Upper lobe of right lung (tissue), 1 donor: ENCODE data around the gene TDRD12. TPM values are rescaled to one million over a fixed set of nuclear protein-coding genes. Genes with fewer than 3 reads are reported as not detected.
"Not testable (repeated sequence)": the region's sequence is repeated elsewhere in the genome, so short reads cannot be mapped to it uniquely, and the experiment has no call there.

Experiments
- ATAC-seq: fragments of 200-7000 bp; cut with Tn5 transposase; one replicate; pipeline ENCODE4 v1.9.1; 2020; ENCODE audit warnings: mild to moderate bottlenecking, moderate library complexity
- DNase-seq: peaks from one replicate; pipeline ENCODE4 v3.0.0-alpha.2; 2020
- H3K27ac ChIP-seq: fragments of 200-600 bp; one replicate; pipeline ENCODE4 v1.8.0; 2022
- H3K27me3 ChIP-seq: fragments of 200-600 bp; one replicate; pipeline ENCODE4 v1.8.0; 2022; ENCODE audit warnings: mild to moderate bottlenecking
- H3K36me3 ChIP-seq: fragments of 200-600 bp; one replicate; pipeline ENCODE4 v1.8.0; 2022
- H3K4me1 ChIP-seq: fragments of 200-600 bp; one replicate; pipeline ENCODE4 v1.8.0; 2022
- H3K4me3 ChIP-seq: fragments of 200-600 bp; one replicate; pipeline ENCODE4 v1.8.0; 2022; ENCODE audit warnings: mild to moderate bottlenecking
- H3K9me3 ChIP-seq: fragments of 200-600 bp; one replicate; pipeline ENCODE4 v1.8.0; 2022
- CTCF ChIP-seq: fragments of 200-600 bp; IDR thresholded peaks from one replicate; pipeline ENCODE4 v1.8.0; 2022; ENCODE audit warnings: antibody characterized with exemption
- intact Hi-C: fragments of 100-400 bp; cut with DNase I; formaldehyde crosslinking; loops from one replicate; pipeline ENCODE4 v1.11.0; 2022
- total RNA-seq: library from RNA; stranded (reverse); fragmentation: NEBNext Ultra II Directional; extraction: Animal tissue kit (Norgen Biotek cat#: 25700); gene quantifications from one replicate; pipeline ENCODE4 v1.2.1, GENCODE V29; 2021
- donor health status: DM: no; HTN: yes; CAD: no; lungs with severe emphysema.

The TDRD12 gene
- total RNA-seq, 1 donor from 2014 or later, result not detected

GRCh38 chr19:32750441-32751055 is 31.0 kb downstream of the TDRD12 start:
- DNase-seq (no peak), ATAC-seq (peak; percentile 53)
- TF ChIP-seq CTCF, result no peak
- Histone ChIP-seq H3K9me3 (no peaks in the 10 kb centered on the region), H3K27ac (no peak overlapping the region), H3K4me3 (no peak overlapping the region), H3K36me3 (no peaks in the 10 kb centered on the region), H3K4me1 (no peaks in the 10 kb centered on the region), H3K27me3 (no peaks in the 10 kb centered on the region)
- intact Hi-C loops, result no loop called here

DNA sequence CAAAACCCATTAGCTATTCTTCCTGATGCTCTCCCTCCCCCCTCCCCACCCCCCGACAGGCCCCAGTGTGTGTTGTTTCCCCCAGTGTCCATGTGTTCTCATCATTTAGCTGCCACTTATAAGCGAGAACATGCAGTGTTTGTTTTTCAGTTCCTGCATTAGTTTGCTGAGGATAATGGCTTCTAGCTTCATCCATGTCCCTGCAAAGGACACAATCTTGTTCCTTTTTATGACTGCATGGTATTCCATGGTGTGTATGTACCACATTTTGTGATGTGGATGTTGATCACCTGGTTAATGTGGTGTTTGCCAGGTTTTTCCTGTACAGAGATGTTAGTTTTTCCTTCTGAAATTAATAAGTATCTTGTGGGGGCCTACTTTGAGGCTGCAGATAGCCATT is 31.5 kb downstream of the TDRD12 start:
- Histone ChIP-seq H3K4me1 (no peaks in the 10 kb centered on the region), H3K36me3 (no peaks in the 10 kb centered on the region), H3K27me3 (no peaks in the 10 kb centered on the region), H3K4me3 (no peak overlapping the region), H3K9me3 (no peaks in the 10 kb centered on the region), H3K27ac (no peak overlapping the region)
- DNase-seq (no peak), ATAC-seq (no peak)
- no peak for TF ChIP-seq CTCF
- intact Hi-C loops, result no loop called here

- no peak for DNase-seq
- Histone ChIP-seq H3K36me3 (no peaks in the 10 kb centered on the region), H3K4me3 (no peak overlapping the region), H3K4me1 (no peaks in the 10 kb centered on the region), H3K27me3 (no peaks in the 10 kb centered on the region), H3K27ac (no peak overlapping the region), H3K9me3 (no peaks in the 10 kb centered on the region)
- TF ChIP-seq CTCF, result no peak
- ATAC-seq, result no peak
- intact Hi-C loops, result no loop called here
Observed at GRCh38 chr19:32757189-32757588, 37.6 kb downstream of the TDRD12 start.

- intact Hi-C loops, ATAC-seq, DNase-seq: not testable (repeated sequence)
Observed at GRCh38 chr19:32765365-32765764, 45.8 kb downstream of the TDRD12 start.

DNA sequence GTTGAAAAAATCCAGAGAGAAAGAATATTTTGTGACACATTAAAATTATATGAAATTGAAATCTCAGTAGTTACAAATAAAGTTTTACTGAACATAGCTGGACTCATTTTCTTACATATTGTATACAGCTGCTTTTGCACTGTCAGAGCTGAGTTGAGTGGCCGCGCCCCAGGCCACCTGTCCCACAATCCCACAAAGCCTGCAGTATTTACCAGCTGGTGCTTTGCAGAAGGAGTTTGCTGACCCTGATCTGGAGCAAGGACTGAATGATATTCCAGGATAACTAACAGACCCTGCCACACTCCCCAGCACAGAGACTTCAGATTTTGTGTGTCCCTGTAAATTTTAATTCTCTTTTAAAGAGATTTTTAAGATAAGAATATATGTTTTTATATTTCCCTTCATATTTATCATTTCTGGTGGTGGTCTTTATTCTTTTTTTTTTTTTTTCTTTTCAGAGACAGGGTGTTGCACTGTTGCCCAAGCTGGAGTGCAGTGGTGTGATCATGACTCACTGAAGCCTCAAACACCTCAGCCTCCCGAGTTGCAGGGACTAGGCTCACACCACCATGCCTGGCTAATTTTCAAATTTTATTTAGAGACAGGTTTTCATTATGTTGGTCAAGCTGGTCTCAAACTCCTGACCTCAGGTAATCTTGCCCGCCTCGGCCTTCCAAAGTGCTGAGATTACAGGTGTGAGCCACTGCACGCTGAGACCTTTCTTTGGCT is 48.5 kb downstream of the TDRD12 start:
- intact Hi-C loops, result no loop called here
- DNase-seq, result no peak
- ATAC-seq, result no peak
- H3K27me3 ChIP-seq, result no peaks in the 10 kb centered on the region
- no peaks in the 10 kb centered on the region for H3K4me1 ChIP-seq
- no peaks in the 10 kb centered on the region for H3K36me3 ChIP-seq
- no peaks in the 10 kb centered on the region for H3K9me3 ChIP-seq
- H3K27ac ChIP-seq, result no peak overlapping the region
- no peak for TF ChIP-seq CTCF
- no peak overlapping the region for H3K4me3 ChIP-seq

More at GRCh38 chr19:32765365-32765764, 45.8 kb downstream of the TDRD12 start:
- H3K4me1 ChIP-seq, H3K9me3 ChIP-seq, H3K27ac ChIP-seq, H3K4me3 ChIP-seq, H3K36me3 ChIP-seq, H3K27me3 ChIP-seq: not testable (repeated sequence)

DNA sequence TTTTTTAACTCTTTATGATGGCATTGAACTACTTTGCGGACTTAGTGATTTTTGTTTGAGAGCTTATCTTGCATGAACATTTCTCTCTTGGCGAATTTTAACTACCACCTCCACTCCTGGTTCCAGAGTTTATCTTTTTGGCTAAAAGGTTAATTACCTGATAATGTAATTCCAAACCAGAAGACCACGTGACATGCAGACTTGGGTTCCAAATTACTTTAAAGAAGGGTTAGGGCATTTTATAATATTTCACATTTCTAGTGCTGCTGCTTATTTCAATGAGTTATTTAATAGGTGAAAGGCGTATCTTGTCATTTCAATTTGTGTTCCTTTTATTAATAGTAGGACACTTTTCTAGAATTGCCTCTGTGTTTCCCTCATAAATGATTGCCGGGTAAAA is 52.0 kb downstream of the TDRD12 start:
- no peaks in the 10 kb centered on the region for H3K4me1 ChIP-seq
- no peak overlapping the region for H3K4me3 ChIP-seq
- intact Hi-C loops, result no loop called here
- no peak for TF ChIP-seq CTCF
- ATAC-seq, result no peak
- no peaks in the 10 kb centered on the region for H3K9me3 ChIP-seq
- no peaks in the 10 kb centered on the region for H3K27me3 ChIP-seq
- DNase-seq, result no peak
- H3K27ac ChIP-seq, result no peak overlapping the region
- H3K36me3 ChIP-seq, result no peaks in the 10 kb centered on the region
